TTC549 (cell line): Measurements from ENCODE around the gene ALDH5A1.
A peak's percentile ranks its signal among the peaks of the same experiment; 100 is the strongest.

Source experiments
- FAIRE-seq: peaks from 2 replicates; lab custom pipeline; 2012; peaks lifted over from hg19 to GRCh38; lab: Jason Lieb, UNC

The ALDH5A1 gene

DNA sequence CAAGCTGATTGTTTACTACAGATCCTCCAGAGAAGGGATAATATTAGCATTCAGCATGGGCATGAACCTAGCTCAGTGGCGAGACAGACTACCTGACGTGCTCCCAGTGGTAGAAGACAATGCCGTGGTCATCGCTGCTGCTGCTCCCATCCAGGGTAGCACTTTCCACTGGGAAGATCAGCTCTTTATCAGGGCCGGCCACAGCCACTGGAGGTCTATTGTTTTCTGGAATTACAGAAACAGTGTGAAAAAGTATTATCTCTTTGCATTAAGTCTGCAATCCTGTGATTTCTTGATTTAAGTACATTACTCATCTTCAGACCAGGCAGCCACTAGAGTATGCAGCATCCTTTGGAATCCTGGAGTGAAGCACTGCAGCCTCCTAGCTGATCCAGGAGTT, 75.0 kb downstream of the ALDH5A1 start:
- no peak for FAIRE-seq

DNA sequence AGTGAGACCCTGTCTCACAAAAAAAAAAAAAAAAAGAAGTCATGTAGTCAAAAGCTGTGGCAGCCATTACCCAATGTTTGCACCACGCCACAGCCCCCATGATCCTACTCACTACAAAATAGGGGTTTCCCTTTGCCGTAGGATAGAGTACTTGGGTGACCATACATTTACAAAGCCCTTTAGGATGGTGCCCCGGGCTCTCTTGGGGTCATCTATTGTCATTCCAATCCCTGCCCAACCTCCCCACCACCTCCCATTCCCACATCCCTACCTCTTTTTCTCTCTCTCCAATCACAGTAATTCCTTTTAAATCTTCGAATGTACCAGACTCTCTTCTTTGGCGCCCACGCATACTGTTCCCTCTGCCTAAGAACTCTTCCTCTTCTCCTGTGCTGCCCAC, 76.6 kb downstream of the ALDH5A1 start:
- FAIRE-seq, result no peak

GRCh38 chr6:24574809-24575208, 80.0 kb downstream of the ALDH5A1 start:
- no peak for FAIRE-seq

DNA sequence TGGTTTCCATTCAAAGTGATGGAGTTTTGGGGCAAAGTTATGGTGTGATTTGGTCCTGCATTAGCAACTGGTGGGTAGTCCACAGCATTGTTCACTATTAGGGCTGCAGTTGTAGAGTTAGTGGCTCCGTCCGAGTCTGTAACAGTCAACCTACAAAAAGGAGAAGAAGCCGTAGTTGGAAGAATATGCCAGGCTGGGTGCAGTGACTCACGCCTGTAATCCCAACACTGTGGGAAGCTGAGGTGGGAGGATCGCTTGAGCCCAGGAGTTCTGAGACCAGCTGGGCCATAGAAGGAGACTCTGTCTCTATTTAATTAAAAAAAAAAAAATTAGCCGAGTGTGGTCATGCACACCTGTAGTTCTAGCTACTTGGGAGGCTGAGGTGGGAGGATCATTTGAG, 81.7 kb downstream of the ALDH5A1 start:
- no peak for FAIRE-seq

DNA sequence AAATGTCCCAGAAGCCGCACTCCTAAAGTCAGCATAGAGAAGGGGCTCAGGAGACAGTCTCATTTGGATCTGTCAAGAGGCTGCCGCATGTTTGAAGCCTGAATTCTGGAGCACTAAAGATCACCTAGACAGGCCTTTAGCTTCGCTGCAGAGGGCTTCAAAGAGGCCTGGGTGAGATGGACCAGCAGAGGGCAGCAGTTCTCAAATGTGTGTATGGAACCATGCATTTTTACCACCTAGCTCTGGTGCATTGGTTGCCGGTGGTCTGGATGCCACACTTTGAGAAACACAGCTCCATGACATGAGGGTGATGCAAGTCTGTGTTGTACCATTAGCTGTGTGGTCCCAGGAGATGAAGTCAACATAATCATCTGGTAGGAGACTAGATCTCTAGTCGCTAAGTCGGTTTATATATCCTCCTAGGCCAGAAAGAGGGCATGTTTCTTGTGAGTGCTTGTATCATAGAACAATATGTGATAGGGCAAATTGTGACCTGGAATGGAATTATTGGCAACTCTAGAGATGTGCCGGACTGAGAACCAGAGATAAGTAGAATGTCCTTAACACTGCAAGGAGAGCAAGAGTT, 86.4 kb downstream of the ALDH5A1 start:
- FAIRE-seq, result no peak

DNA sequence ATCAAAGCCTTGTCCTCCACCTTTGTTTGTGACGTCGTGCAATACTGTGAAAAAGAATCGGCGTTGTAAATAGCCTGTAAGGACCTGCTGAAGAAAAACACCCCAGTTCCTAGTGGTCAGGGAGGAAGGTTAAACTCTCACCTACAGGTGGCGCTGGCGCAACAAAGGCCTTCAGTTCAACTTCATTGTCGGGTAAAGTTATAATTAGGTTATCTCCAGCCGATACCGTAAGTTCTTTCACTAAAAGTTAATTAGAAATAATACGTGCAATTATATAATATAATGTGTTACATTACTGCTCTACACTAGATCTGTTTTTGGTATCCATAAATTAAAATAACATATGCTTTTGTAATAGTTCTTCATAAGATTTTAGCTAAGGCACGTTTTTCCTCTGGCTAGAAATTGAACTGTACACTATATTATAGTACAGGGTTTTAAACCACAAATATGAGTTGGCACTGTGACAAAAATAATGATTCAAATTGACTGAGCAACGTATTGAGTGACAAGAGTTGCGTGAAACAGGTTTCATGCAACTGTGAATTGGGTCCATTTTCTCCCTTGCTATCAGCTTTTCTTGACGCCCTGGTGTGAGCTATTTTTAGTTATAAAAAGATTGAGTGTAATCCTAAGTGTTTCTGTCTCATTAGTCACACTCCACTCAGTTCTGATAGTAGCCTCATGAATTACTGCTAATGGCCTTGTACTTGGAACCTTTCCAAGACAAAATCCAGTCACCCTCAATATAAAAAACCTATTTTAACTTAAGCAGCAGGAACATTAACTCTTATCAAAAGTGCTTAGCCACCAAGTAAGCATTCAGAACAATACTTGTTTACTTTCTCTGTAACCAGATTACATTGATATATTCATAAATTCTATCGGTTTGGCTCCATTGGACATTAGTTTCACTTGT, 89.0 kb downstream of the ALDH5A1 start:
- FAIRE-seq, result peak; percentile 84

- FAIRE-seq, result no peak
Measured at GRCh38 chr6:24584382-24584720, 89.6 kb downstream of the ALDH5A1 start.
